ENCODE data around the gene RTN4RL2. TPM values are rescaled to one million over a fixed set of nuclear protein-coding genes. Genes with fewer than 3 reads are reported as not detected.
A peak's percentile ranks its signal among the peaks of the same experiment; 100 is the strongest.

The RTN4RL2 gene
- total and polyA plus RNA-seq, 5 donors: 0.65 to 1.4 (median 0.81) TPM

DNA sequence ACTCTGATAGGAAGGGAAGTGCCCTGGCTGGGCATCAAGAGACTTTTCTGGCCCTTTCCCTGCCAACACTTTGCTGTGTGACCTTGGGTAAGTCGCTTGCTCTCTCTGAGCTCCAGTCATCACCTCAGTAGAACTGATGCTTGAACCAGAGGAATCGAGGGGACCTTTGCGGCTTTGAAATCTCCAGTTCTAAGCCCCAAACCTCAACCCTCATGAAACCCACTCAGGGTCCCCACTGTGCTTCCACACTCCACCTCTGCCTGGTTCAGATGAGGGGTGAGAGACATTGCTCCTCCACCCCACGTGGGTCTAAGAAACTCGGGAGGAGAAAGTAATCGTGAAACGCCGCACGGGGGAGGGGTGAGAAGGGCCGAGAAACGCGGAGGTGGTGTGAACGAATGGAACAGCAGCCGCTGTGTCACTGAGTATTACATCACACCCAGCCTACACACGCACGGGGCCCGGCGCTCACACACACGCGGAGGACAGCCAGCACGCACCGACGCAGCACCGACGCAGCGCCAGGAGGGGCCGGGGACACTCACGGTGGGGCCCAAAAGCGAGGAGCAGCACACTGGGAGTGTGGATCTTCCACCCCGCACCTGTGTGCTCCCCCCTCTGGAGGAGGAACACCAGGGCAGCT is 4.3 kb downstream of the RTN4RL2 start:
- ATAC-seq: no peak
- Histone ChIP-seq H3K27ac (ENCODE audit: low read length) (no peak overlapping the region), H3K4me3 (ENCODE audit: low read length) (no peak overlapping the region), H3K4me1 (ENCODE audit: control insufficient read depth, insufficient read depth, low read length) (no peaks in the 10 kb centered on the region), H3K27me3 (ENCODE audit: control insufficient read depth, insufficient read depth) (no peaks in the 10 kb centered on the region), H3K9me3 (ENCODE audit: control insufficient read depth, low read length) (no peaks in the 10 kb centered on the region)
- WGBS: 65% methylated on average over 30 of the region's 30 CpGs
- intact Hi-C loops (cut with DNase I): no loop called here
- DNase-seq: no peak

DNA sequence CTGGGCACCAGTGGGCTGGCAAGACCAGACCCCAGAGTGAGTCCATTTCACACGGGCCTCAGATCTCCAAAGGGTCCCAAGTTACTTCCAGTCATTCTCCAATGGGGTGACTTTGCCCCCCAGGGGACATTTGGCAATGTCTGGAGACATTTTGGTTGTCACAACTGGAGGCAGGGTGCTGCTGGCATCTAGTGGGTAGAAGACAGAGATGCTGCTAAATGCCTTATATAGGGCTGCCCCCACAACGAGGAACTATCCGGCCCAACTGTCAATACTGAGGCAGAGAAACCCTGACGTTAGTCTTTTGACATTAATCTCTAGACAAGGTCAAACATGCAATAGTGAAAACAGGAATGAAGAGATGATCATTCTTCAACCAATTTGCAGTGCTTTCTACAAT is 6.4 kb downstream of the RTN4RL2 start:
- Histone ChIP-seq H3K4me1 (ENCODE audit: control insufficient read depth, insufficient read depth, low read length) (no peaks in the 10 kb centered on the region), H3K9me3 (ENCODE audit: control insufficient read depth, low read length) (no peaks in the 10 kb centered on the region), H3K27ac (ENCODE audit: low read length) (no peak overlapping the region), H3K27me3 (ENCODE audit: control insufficient read depth, insufficient read depth) (no peaks in the 10 kb centered on the region), H3K4me3 (ENCODE audit: low read length) (no peak overlapping the region)
- WGBS: 59% methylated on average over 4 of the region's 4 CpGs
- ATAC-seq (no peak), DNase-seq (no peak)
- intact Hi-C loops (cut with DNase I): no loop called here

- H3K9me3 ChIP-seq (ENCODE audit: control insufficient read depth, low read length): no peaks in the 10 kb centered on the region
- no peak overlapping the region for H3K4me3 ChIP-seq (ENCODE audit: low read length)
- ATAC-seq (no peak), DNase-seq (no peak)
- H3K4me1 ChIP-seq (ENCODE audit: control insufficient read depth, insufficient read depth, low read length): no peaks in the 10 kb centered on the region
- WGBS: 81% methylated on average over 23 of the region's 23 CpGs
- H3K27me3 ChIP-seq (ENCODE audit: control insufficient read depth, insufficient read depth): no peaks in the 10 kb centered on the region
- intact Hi-C loops (cut with DNase I): no loop called here
- H3K27ac ChIP-seq (ENCODE audit: low read length): no peak overlapping the region
Observed at GRCh38 chr11:57467508-57468157, 7.3 kb downstream of the RTN4RL2 start.

GRCh38 chr11:57468276-57468675 is 7.9 kb downstream of the RTN4RL2 start:
- WGBS: 68% methylated on average over 4 of the region's 4 CpGs
- intact Hi-C loops (cut with DNase I): no loop called here
- no peak for ATAC-seq
- Histone ChIP-seq H3K9me3 (ENCODE audit: control insufficient read depth, low read length) (no peaks in the 10 kb centered on the region), H3K27me3 (ENCODE audit: control insufficient read depth, insufficient read depth) (no peaks in the 10 kb centered on the region), H3K4me3 (ENCODE audit: low read length) (no peak overlapping the region), H3K27ac (ENCODE audit: low read length) (no peak overlapping the region), H3K4me1 (ENCODE audit: control insufficient read depth, insufficient read depth, low read length) (no peaks in the 10 kb centered on the region)
- DNase-seq: no peak

- Histone ChIP-seq H3K4me3 (ENCODE audit: low read length) (no peak overlapping the region), H3K4me1 (ENCODE audit: control insufficient read depth, insufficient read depth, low read length) (no peaks in the 10 kb centered on the region), H3K9me3 (ENCODE audit: control insufficient read depth, low read length) (no peaks in the 10 kb centered on the region), H3K27ac (ENCODE audit: low read length) (no peak overlapping the region), H3K27me3 (ENCODE audit: control insufficient read depth, insufficient read depth) (no peaks in the 10 kb centered on the region)
- intact Hi-C loops (cut with DNase I): no loop called here
- DNase-seq (no peak), ATAC-seq (no peak)
- 83% methylated on average over 5 of the region's 5 CpGs for whole genome bisulfite sequencing
Observed at GRCh38 chr11:57469268-57469667, 8.9 kb downstream of the RTN4RL2 start.

GRCh38 chr11:57471496-57471895 is 11.2 kb downstream of the RTN4RL2 start:
- H3K27ac ChIP-seq (ENCODE audit: low read length): no peak overlapping the region
- ATAC-seq (no peak), DNase-seq (no peak)
- intact Hi-C loops (cut with DNase I): loop anchor here in 1 of 4 donors (10.0 kb wide), 1 partner anchor 173 kb away; the partner anchor contains the start of gene YPEL4
- 95% methylated on average over 3 of the region's 3 CpGs for WGBS
- H3K27me3 ChIP-seq (ENCODE audit: control insufficient read depth, insufficient read depth): no peaks in the 10 kb centered on the region
- H3K9me3 ChIP-seq (ENCODE audit: control insufficient read depth, low read length): no peaks in the 10 kb centered on the region
- peaks cover 5% of the 10 kb centered on the region for H3K4me1 ChIP-seq (ENCODE audit: control insufficient read depth, insufficient read depth, low read length)
- no peak overlapping the region for H3K4me3 ChIP-seq (ENCODE audit: low read length)

- 48% methylated on average over 6 of the region's 6 CpGs for WGBS
- Histone ChIP-seq H3K27ac (ENCODE audit: low read length) (no peak overlapping the region), H3K9me3 (ENCODE audit: control insufficient read depth, low read length) (no peaks in the 10 kb centered on the region), H3K4me3 (ENCODE audit: low read length) (no peak overlapping the region), H3K27me3 (ENCODE audit: control insufficient read depth, insufficient read depth) (no peaks in the 10 kb centered on the region), H3K4me1 (ENCODE audit: control insufficient read depth, insufficient read depth, low read length) (peaks cover 5% of the 10 kb centered on the region)
- intact Hi-C loops (cut with DNase I): loop anchor here in 1 of 4 donors (10.0 kb wide), 1 partner anchor 171 kb away; the partner anchor contains the start of gene YPEL4
- no peak for DNase-seq
- ATAC-seq: no peak
Observed at GRCh38 chr11:57473285-57473841, 13.0 kb downstream of the RTN4RL2 start.

DNA sequence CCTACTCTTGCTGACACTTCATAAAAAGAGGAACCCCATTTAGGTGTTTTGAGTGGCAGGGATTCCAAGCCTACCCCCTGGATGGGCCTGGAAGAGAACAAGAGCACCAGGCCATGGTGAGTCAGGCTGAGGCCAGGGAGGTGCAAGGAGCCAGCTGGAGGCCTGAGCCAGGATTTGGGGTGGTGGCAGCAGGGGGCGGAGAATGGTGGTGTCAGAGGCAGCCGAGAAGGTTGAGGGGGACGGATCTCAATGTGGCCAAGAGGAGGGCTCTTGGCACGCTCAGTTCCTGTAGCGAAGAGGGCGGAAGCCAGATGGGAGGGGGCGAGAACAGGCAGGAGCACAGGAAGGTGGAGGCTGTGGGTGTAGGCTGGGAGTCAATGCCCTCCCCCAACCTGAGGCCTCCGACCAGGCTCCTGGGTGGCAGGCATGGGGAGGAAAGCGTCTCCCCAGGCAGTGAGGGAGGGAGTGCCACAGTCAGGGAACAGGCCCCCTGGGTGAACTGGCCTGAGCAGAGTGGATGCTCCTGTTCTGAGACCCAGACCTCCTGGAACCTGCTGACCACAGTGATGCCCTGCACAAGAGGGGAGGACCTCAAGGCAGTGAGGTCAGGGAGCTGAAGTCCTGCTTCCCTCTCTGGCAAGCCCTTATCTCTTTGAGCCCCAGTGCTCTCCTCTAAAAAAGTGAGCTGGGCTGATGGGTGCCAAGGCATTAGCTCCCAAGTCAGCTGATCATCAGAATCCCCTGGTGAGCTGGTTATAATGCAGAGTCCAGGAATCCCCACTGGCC is 13.9 kb downstream of the RTN4RL2 start:
- WGBS: 50% methylated on average over 9 of the region's 9 CpGs
- Histone ChIP-seq H3K9me3 (ENCODE audit: control insufficient read depth, low read length) (no peaks in the 10 kb centered on the region), H3K27me3 (ENCODE audit: control insufficient read depth, insufficient read depth) (no peaks in the 10 kb centered on the region), H3K4me1 (ENCODE audit: control insufficient read depth, insufficient read depth, low read length) (peaks cover 5% of the 10 kb centered on the region), H3K4me3 (ENCODE audit: low read length) (no peak overlapping the region), H3K27ac (ENCODE audit: low read length) (no peak overlapping the region)
- ATAC-seq (peak; percentile 37 to 39), DNase-seq (peak in 1 of 3 donors; percentile 61)
- intact Hi-C loops (cut with DNase I): loop anchor here in 1 of 4 donors (10.0 kb wide), 1 partner anchor 171 kb away; the partner anchor contains the start of gene YPEL4

DNA sequence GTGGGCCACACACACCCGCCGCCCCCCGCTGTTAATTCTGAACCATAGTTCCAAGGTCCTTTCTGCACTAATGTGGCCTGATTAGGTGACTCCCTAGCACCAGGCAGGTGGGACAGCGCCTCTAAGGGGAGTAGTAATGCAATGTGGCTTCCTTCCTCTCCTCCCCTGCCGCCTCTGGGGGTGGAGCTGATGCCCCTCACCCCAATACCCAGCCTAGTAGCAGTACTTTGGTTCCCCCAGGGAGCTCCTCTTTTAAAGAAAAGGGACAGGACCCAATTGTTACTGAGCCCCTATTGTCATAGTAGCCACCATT is 14.4 kb downstream of the RTN4RL2 start:
- DNase-seq: no peak
- Histone ChIP-seq H3K9me3 (ENCODE audit: control insufficient read depth, low read length) (no peaks in the 10 kb centered on the region), H3K4me1 (ENCODE audit: control insufficient read depth, insufficient read depth, low read length) (peaks cover 5% of the 10 kb centered on the region), H3K27ac (ENCODE audit: low read length) (no peak overlapping the region), H3K27me3 (ENCODE audit: control insufficient read depth, insufficient read depth) (no peaks in the 10 kb centered on the region), H3K4me3 (ENCODE audit: low read length) (no peak overlapping the region)
- no peak for ATAC-seq
- intact Hi-C loops (cut with DNase I): loop anchor here in 2 of 4 donors (5.0 to 10.0 kb wide), 2 partner anchors 127 to 170 kb away; partner anchors contain the start of gene YPEL4 (in 1 of the 2)
- WGBS: 67% methylated on average over 5 of the region's 5 CpGs

DNA sequence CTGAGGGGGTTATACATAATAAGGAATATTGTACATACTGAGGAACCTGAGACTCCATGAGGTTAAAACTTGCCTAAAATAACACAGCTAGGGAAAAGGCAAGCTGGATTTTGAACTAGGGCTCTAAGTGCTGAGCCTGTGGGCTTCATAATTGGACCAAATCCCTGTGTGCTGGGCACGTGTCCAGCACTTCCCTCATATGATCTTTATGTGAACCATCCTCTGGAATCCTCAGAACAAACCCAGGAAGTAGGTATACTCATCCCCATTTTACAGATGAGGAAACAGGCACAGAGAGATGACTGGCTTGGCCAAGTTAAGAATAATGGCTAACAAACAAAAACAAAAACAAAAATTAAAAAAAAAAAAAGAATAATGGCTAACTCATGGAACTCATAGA is 14.9 kb downstream of the RTN4RL2 start:
- ATAC-seq: no peak
- intact Hi-C loops (cut with DNase I): loop anchor here in 2 of 4 donors (5.0 to 10.0 kb wide), 2 partner anchors 128 to 170 kb away; partner anchors contain the start of gene YPEL4 (in 1 of the 2)

More for the DNA sequence above, 14.9 kb downstream of the RTN4RL2 start:
- 44% methylated on average over 1 of the region's 1 CpG for whole genome bisulfite sequencing
- Histone ChIP-seq H3K4me1 (ENCODE audit: control insufficient read depth, insufficient read depth, low read length) (peaks cover 5% of the 10 kb centered on the region), H3K27me3 (ENCODE audit: control insufficient read depth, insufficient read depth) (no peaks in the 10 kb centered on the region), H3K27ac (ENCODE audit: low read length) (no peak overlapping the region), H3K4me3 (ENCODE audit: low read length) (no peak overlapping the region), H3K9me3 (ENCODE audit: control insufficient read depth, low read length) (no peaks in the 10 kb centered on the region)
- DNase-seq: no peak

Measured in right cardiac atrium (tissue), 5 donors.